HG03095 (cell line): ENCODE results near the gene SERBP1.
"Not testable (repeated sequence)": the region's sequence is repeated elsewhere in the genome, so short reads cannot be mapped to it uniquely, and the experiment has no call there.

ENCODE experiments used
- ATAC-seq: cut with Tn5 transposase; IDR thresholded peaks from one replicate; pipeline ENCODE4 v1.9.1; 2021; ENCODE audit warnings: moderate library complexity; ENCODE audit not compliant: unreplicated experiment

The SERBP1 gene

DNA sequence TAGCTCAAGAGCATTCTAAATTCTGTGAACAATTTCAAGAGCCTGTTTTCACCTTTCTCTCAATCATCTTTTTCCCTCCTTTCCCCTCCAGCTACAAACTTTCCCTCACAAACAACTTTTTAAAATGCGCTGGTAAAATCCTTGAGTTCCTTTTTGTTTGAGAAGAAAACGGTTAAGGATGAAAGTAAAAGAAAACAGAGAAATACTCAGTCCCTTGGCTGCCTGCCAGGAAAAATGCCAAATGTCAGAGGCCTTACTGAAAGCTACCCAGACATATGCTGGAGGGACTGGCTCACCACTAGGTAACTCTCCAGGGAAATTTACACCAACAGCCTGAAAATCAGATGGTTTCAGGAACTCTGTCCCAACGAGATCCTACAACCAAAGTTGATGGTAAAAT is 11.0 kb upstream of the SERBP1 start:
- no peak for ATAC-seq

DNA sequence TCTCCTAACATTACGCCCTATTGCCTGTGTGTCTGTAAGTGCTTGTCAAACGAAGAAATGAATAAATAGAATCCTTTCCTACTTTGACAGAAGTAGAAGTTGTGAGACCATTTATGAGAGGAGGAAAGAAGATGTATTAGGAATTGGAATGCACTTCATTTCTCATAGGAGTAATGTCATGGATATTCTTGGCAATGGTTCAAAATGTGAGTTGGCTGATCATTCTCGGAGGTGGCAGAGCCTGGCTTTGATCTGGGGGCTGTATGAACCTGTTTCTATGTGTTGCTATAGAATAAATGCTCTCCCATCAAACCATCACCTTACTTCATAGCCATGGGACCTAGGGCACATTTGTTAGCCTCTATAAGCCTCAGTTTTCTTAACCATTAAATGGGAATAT is 10.1 kb upstream of the SERBP1 start:
- ATAC-seq, result no peak

DNA sequence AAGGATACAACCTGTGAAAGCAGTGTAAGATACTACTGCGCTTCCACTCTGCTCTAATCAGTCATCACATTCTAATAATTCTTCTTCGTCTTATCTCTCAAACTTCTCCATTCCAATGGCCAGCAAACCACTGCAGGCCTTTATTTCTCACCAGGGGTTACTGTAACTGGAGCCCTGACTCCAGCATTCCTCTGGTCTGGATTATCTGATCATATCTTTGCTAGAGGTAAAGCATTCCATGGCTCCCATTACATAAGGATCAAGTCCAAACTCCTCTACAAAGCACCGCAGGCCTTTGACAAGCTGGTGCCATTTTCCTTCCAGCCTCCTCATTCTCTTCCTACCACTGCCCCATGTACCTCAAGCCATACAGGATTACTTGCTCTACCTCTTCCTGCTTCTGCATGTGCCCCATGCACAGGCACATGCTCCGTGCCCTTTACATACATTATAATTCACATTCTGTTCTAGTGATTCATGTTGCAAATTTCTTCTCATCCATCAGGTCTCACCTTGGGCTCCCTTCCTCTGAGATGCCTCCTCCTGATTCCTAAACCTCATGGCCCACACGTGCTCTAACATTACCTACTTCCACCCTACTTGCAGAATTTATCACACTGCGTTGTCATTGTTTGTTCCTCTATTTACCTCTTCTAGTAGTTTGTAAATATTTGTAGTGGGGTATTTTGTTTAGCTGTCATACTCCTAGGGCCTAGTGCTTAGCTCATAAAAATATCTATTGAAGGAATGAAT is 9.3 kb upstream of the SERBP1 start:
- ATAC-seq, result no peak

DNA sequence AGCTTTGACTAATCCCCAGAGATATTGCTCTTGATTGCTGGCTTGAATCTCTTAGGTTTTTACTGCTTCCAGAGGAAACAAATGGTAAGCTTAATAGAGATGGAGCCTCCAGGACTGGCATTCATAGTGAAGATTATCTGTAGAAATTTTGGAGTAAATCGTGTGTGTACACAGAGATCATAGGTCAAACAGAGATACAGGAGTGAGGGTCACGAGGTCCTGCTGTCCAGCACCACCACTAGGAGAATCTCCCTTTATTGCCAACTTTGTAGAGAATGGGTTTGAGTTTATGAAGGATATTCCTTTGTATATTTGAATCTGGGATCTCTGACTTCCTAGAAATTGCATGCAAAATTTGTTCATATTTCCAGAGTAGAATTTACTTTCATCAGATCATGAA is 7.8 kb upstream of the SERBP1 start:
- ATAC-seq, result no peak

DNA sequence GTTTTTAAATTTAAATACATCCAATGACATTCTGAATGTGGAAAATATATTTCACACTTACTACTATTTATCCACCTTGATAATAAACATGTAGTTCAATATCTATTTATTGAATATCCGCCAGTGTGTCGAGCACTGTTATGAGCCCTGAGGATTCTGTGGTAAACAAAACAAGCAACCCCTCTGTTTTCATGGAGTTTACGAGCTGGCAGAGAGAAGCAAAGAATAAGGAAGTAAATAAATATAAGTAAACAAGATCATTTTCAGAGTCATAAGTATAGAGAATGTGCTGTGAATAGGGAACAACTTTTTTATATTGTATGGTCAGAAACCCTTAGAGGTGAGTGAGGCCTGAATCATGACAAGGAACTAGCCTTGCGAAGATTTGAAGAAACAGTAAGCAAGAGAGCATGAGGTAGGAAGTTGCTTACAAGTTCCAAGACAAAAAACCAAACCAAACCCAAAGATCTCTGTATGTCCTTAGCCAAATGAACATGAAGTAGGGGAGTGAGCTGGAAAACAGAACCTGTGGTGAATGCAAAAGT is 6.4 kb upstream of the SERBP1 start:
- no peak for ATAC-seq

DNA sequence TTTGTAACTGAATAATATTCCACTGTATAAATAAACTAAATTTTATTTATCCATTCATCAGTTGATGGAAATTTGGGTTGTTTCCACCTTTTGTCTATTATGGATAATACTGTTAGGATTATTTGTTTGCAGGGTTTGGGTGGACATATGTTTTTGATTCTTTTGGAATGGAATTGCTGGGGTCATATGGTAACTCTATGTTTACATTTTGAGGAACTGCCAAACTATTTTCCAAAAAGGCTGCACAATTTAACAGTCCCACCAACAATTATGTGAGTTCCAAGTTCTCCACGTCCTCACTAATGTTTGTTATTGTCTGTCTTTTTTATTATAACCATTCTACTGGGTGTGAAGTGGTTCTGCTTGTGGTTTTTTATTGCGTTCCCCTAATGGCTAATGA is 4.3 kb upstream of the SERBP1 start:
- no peak for ATAC-seq

DNA sequence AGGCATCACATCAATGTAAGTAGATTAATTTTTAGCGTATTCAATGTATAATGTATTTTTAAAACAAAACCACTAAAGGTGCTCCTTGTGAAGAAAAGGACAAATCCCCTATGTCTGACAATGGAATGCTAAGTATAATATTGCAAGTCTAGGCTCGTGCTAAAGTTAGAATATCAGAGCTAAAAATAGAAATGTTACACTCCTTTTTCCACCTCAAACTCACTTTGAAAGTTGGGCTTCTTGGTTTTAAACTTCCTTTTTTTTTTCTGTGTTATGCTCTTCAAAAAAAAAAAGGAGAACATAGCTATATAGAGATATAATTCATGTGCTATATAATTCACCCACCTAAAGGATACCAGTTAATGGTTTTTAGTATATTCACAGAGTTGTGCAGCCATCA is 3.6 kb upstream of the SERBP1 start:
- no peak for ATAC-seq

DNA sequence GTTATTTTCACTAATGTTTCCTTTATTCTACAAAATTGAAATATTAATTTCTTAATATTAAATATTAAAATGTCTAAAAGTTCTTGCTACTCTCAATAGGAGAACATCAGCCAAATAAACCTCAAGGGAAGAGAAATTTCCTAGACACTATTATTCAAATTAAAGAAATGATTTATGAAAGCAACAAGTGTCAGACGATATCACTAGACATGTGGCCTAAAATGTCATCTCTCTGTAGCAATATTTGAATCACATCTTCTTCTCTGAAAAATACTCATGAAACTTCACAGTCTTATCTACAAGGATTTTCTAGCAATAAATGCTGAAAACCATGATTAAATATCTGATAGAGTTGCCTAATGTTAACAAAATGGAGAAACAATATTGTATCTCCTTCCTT is 2.5 kb upstream of the SERBP1 start:
- ATAC-seq, result no peak

DNA sequence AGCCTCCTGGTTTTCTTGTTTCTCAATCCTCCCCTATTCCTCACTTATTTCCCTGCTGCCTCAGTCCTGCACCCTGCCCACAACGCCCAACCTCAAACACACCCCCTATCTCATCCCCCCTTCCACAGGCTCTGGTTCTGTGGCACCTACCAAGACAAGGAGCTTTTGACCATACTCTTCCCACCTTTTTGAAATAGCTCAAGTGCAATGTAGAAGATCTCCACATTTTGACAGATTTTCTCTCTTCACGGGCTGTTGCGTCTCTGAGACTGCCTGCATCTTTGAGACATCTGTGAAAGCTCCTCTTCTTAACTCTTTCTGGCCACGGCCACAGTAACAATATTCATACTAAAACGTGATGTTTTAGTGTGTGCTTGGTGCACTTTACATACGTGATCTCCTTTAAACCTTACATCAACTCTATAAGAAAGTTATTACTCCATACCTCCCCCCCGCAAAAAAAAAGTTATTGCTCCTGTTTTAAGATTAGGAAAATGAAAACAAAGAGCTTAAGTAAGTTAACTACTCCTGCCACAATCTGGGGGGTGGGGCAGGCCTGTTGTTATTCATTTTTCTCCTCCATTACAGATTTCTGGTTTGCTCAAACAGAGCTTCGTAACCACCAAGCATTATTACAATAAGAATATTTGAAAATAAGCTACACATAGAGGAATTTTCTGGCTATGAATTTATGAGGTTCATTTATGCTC is 1.8 kb upstream of the SERBP1 start:
- ATAC-seq, result no peak

DNA sequence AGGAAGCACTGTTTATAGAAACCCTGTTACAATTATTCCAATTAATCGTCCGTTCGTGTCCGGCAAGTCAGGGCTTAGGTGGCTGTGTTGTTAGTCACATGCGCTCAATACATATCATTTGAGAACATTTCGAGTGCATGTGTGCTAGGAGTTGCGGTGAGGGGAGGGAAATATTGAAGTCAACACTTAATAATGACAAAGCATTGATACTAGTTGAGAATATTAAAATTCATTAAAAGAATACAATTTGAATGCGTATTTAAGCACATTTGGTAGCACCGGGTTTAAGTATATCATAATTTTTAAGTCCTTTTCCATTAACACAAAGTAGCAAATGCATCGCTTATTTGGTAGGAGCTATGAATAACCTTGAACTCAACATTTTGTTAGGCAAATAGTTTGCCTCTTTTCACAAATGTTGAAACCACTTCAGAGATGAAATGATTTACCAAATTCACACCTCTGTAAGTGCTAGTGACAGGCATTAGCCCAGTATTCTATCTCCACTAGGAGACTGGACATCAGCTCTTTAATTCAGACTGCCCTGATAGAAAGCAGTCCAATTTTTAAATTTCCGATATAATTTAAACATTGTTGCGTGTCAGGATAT is 1.1 kb upstream of the SERBP1 start:
- ATAC-seq, result no peak

DNA sequence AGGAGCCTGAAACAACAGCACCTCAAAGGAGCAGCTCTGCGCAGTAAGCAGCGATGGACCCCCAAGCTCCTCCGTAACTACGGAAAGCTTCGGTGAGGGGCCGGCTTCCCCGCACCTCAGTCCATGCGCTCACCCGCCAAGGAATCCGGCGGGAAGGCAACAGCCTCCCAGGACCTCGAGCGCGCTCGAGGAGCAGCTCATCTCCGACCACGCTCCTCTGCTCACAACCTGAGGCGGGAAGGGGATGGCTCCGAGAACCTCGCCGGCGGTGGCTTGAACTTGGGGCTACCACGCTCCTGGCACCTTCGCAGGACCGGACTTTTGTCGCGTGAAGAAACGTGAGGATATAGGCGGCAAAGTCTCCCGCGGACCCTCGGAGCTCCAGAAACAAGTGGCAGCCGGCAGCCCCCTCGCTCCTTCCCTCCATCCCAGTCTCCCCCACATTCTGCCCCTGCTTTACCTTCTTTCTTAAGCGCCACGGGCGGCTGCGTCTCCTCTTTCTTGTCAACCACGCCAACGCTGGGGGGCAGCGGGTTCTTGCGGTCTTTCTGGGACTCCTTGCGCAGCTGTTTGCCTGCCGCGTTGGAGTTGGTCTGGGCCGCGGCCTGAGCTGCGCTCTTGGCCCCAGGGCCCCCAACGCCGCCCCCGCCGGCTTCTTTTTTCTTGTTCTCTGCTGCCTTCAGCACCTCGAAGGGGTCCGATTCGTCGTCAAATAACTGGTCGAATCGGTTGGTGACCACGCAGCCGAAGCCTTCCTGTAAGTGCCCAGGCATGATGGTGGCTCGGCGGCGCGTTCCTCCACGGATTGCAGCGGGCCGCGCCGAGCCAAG is 459 bp downstream of the SERBP1 start:
- peak; percentile 1 for ATAC-seq

DNA sequence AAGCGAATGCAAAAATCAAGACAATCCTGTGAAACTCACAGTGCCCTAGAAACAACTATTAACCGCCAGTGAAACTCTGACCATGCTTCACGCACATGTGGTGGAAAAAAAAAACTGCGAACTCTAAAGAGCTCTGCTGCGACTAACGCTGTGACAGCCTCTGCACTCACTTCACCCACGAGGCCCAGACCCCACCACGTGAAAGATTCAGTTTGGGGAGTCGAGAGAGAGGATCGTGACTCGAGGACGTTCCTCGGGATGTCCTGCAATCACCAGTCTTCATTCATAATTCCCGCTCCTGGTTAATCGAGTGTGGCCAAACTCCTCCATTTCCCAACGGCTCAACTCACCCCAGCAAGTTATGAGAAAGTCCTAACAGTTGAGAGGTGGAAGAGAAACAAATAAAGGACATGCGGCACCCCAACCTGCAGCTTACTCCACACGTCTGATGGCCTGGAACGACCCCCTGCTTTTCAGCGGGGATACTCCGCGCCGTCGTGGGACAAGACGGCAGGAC is 1.1 kb downstream of the SERBP1 start:
- no peak for ATAC-seq

DNA sequence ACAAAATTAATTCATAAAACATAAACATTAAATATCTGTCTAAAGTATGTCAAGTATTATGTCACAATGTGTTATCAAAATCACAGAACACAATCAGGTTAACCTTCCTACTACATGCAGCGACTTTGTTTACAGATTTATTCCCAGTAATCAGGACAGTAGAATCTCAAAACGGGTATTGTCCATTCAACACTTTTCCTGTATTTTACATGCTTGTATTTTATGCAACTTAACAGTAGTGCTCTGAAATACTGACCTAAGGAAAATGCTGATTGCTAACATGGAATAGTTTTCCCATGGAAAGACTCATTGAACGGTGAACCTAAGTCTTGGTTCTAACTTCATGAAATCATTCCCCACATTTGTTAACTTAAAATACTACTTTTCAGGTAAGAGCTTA is 2.3 kb downstream of the SERBP1 start:
- no peak for ATAC-seq

DNA sequence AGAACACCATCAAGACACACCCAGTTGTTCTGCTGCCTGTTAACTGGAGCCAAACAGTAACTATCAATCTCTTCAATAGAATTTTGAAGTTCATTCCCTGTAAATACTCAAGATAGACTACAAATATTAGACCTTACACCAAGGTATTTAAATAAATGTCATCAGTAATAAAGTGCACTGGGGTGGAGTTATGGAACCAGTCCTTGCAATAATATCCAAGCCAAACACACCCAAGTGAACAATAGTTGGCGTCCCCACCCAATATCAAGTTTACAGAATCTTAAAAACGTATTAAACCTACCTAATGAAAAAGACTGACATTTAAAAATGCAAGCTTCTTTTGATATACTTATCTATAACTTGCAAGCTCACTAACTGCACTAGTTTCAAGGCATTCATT is 2.7 kb downstream of the SERBP1 start:
- ATAC-seq, result no peak

DNA sequence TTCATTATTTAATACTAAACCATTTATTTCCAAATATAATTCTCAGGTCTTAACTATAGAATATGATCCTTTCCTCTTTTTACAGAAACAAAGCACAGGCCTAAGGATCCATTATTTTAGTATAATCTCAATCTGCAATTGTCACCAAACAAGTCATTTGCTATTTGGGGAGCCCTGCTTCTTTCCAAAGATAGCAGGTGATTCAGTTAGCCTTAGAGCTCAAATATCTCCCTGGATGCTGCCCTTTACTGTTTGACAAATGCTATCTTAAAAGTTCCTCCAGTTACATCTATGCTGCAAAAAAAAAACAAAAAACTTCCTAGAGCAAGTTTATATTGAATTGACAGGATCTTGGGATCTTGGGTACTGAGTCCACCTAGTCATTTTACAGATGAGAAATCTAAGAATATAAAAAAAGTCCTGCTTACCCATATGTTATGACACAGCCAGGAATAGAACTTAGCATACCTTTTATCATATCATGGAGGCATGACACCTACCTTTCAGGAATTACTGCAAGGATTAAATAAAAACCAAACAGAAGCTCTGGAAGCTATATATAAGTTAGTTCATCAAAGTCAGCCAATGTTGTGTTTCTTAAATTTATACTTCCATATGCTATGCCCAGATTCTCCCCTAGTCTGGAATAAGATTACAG is 9.2 kb downstream of the SERBP1 start:
- ATAC-seq, result no peak

DNA sequence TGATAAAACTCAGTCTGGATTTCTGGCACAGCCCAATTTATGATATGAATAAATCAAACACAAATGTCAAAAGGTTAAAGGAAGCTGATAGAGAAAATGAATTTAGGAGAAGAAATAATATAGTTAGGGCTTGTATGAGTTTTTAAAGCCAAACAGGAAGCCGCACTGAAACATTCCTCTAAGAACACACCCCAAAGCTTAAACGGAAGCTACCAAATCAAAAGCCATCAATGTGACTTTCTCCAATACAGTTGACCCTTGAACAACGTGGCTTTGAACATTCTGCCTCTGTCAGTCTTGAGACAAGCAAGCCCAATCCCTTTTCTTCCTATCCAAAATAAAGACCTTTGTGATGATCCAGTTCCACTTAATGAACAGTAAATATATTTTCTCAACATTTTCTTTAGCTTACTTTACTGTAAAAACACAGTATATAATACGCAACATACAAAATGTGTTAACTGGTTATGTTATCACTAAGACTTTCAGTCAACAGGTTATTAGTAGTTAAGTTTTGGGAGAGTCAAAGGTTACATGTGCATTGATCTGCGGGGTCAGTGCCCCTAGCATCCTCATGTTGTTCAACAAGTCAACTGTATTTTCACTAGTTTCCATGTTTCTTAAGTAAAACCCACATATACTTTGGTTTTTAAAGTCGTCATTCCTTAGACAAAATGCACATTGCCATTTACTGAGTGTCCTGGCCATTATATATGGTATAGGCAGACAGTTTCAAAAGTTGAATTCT is 11.2 kb downstream of the SERBP1 start:
- no peak for ATAC-seq

DNA sequence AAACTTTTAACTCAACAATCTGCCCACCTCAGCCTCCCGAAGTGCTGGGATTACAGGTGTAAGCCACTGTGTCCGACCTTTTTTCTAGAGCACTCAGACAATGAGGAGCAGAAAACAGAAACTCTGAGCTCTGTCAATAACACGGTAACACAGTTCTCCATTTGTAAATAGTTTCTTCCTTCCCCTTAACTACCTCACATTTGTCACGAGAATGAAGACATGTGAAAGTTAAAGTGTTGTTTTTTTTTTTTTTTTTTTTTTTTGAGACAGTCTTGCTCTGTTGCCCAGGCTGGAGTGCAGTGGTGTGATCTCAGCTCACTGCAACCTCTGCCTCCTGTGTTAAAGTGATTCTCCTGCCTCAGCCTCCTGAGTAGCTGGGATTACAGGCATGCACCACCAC is 12.5 kb downstream of the SERBP1 start:
- ATAC-seq, result not testable (repeated sequence)

DNA sequence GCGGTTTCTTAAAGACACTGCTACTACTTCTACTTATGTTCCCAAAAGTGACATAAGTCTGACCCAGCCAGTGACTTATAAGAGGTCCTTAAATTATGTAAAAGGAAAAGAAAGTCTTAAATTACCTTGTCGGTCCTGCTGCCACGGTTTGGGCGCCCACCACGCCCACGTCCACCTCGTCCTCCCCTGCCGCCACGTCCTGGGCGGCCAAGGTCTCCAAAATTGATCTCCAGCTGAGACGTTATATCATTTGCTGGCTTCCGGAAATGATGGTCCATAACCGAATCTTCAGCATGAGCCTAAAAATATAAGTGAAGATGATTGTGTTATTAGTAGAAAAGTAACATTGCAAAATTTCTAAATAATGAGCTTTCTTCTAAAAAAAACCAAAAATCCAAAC is 15.2 kb downstream of the SERBP1 start:
- no peak for ATAC-seq

DNA sequence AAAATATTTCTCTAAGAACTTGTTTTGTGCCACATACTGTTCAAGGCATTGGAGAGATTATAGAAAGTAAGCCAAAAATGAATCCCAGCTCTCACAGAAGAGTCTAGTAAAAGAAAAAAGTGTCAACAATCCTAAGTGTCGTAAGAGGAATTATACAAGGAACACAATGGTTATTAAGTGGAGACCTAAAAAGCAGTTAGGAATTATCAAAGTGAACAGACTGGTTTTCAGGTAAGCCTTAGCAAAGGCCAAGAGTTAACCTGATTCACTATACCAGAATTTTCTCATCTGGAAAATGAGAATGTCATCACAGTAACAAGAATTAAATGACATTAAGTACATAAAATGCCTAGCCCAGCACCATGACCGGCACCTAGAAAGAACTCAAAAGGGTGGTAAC is 15.6 kb downstream of the SERBP1 start:
- no peak for ATAC-seq

DNA sequence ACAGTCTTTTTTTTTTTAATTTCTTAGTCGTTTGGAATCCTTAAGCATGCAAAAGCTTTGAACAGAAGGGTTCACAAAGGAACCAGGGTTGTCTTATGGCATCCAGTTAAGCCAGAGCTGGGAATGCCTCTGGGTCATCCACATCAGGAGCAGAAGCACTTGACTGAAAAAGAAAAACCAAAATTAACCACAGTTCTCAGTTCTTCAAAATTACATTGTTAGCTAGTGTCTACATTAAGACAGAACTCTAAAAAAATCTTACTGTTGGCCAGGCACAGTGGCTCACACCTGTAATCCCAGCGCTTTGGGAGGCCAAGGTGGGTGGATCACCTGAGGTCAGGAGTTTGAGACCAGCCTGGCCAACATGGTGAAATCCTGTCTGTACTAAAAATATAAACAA is 17.1 kb downstream of the SERBP1 start:
- not testable (repeated sequence) for ATAC-seq
